Measurements from ENCODE around the gene TNRC6B.
"Not testable (repeated sequence)": the region's sequence is repeated elsewhere in the genome, so short reads cannot be mapped to it uniquely, and the experiment has no call there.

DNA sequence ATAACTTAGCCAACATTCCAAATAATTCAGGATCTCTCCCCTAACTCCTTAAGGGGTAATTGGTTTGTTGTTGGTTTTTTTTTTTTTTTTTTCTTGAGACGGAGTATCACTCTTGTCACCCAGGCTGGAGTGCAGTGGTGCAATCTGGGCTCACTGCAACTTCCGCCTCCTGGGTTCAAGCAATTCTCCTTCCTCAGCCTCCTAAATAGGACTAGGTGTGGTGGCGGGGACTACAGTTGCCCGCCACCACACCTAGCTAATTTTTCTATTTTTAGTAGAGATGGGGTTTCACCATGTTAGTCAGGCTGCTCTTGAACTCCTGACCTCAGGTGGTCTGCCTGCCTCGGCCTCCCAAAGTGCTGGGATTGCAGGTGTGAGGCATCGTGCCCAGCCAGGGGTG, 21.0 kb upstream of the TNRC6B start:
- not testable (repeated sequence) for TF ChIP-seq EZH2phosphoT487 (IDR thresholded peaks at IDR 0.05; ENCODE audit: low read length)
- TF ChIP-seq, protein P1, sequence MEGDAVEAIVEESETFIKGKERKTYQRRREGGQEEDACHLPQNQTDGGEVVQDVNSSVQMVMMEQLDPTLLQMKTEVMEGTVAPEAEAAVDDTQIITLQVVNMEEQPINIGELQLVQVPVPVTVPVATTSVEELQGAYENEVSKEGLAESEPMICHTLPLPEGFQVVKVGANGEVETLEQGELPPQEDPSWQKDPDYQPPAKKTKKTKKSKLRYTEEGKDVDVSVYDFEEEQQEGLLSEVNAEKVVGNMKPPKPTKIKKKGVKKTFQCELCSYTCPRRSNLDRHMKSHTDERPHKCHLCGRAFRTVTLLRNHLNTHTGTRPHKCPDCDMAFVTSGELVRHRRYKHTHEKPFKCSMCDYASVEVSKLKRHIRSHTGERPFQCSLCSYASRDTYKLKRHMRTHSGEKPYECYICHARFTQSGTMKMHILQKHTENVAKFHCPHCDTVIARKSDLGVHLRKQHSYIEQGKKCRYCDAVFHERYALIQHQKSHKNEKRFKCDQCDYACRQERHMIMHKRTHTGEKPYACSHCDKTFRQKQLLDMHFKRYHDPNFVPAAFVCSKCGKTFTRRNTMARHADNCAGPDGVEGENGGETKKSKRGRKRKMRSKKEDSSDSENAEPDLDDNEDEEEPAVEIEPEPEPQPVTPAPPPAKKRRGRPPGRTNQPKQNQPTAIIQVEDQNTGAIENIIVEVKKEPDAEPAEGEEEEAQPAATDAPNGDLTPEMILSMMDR (IDR thresholded peaks at IDR 0.05; ENCODE audit: low read length): not testable (repeated sequence)
